ENCODE measurements around the gene PPP1CA. TPM values are rescaled to one million over a fixed set of nuclear protein-coding genes. Genes with fewer than 3 reads are reported as not detected.

The PPP1CA gene
- total RNA-seq: 10 to 100 TPM; 49.9 to 78.6 (median 63.4) TPM

DNA sequence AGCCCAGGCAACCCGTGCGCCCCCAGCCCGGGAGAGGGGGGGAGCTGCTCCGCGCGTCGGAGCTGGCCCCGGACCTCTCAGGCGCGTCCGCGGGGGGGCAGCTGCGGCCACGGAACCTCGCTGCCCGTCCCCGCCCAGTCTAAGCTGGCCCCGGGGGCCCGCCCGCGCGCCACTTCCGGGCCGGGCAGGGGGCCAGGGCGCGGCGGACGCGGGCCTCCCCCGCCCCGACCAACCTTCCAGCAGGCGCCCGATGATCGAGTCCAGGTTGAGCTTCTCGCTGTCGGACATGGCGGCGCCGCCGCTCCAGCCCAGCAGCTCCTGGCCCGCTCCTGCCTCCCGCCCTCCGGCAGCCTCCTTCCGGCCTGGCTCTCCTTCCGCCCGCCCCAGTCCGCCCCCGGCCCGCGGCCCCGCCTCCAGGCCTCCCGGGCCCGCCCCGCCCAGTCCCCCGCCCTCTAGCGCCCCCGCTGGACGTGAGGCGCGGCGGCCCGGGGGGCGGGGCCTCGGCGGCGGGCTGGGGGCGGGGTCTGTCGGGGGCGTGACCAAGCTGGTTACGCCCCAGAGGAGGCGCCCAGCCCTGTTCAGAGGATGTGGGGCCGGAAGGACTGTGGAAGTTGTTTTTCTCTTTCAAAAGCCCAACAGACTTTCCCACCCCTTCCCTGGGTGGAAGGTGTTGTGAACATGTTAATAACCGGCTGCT is at the start of gene PPP1CA:
PPP1CA (minus strand) TSS at position 364 of the 697 bp plus-strand sequence; CDS start at position 288, 76 bp downstream.
- peaks cover 36% of the 10 kb centered on the region for H3K27me3 ChIP-seq
- peaks cover 0 to 63% (median 18%) of the 10 kb centered on the region in 3 donors for H3K4me1 ChIP-seq
- H3K36me3 ChIP-seq: peaks cover 0 to 39% of the 10 kb centered on the region in 2 donors
- TF ChIP-seq, protein P1, sequence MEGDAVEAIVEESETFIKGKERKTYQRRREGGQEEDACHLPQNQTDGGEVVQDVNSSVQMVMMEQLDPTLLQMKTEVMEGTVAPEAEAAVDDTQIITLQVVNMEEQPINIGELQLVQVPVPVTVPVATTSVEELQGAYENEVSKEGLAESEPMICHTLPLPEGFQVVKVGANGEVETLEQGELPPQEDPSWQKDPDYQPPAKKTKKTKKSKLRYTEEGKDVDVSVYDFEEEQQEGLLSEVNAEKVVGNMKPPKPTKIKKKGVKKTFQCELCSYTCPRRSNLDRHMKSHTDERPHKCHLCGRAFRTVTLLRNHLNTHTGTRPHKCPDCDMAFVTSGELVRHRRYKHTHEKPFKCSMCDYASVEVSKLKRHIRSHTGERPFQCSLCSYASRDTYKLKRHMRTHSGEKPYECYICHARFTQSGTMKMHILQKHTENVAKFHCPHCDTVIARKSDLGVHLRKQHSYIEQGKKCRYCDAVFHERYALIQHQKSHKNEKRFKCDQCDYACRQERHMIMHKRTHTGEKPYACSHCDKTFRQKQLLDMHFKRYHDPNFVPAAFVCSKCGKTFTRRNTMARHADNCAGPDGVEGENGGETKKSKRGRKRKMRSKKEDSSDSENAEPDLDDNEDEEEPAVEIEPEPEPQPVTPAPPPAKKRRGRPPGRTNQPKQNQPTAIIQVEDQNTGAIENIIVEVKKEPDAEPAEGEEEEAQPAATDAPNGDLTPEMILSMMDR (IDR thresholded peaks at IDR 0.05): peak in 3 of 4 experiments; percentile 14 to 42 (median 31)
- TF ChIP-seq EP300 (IDR thresholded peaks at IDR 0.05) (no peak), POLR2AphosphoS5 (IDR thresholded peaks at IDR 0.05) (peak; percentile 74), POLR2A (IDR thresholded peaks at IDR 0.05) (peak; percentile 80 to 86)
- H3K9me3 ChIP-seq: no peaks in the 10 kb centered on the region
- peak; percentile 94 for ATAC-seq
- H3K27ac ChIP-seq: peak within 1 kb of the TSS; percentile 73 to 97 (median 96)
- H3K4me3 ChIP-seq: peak within 1 kb of the TSS; percentile 77 to 94
- WGBS, 2 donors (ENCODE audit: low coverage in 1 of 2): 0% methylated on average over 1 to 13 of the region's 73 CpGs

DNA sequence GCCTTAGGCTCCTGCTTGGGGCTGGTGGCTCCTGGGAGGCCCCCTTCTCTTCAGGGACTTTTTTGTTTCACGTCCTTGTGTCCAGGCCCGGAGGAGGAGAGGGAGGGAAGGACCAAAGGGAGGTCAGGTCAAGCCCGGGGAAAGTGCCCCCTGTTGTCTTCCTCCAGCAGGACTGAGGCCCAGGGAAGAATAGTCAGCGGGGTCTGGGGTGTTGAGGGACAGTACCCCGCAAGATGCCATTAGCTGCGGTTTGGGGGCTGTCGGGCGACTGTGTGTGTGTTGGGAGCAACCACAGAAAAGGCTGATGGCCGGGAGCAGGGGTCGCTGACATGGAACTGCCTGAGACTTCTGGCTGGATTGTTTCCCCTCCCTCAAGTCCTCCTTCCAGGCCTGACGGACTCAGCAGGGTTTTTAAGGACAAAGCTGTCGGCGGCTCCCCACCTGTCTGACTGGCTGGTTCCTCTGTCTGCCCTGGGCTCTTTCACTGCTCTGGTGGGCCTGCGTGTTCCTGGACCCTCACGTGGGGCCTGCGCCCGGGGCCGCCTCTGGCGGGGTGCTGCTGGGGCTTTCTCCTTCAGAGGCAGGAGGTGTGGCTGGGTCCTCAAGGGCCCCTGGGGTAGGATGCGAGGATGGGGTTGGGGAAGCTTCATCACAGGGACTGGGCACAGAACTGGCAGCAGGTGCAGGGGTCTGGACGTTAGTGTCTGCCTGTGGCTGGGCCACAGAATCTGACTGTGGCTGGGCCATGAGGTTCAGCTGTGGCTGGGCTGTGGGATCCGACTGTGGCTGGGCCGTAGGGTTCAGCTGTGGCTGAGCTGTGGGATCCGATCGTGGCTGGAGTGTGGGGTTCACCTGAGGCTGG is 49.4 kb upstream of the PPP1CA start:
- Histone ChIP-seq H3K4me1 (no peaks in the 10 kb centered on the region), H3K27me3 (no peaks in the 10 kb centered on the region), H3K27ac (no peak overlapping the region), H3K36me3 (no peaks in the 10 kb centered on the region), H3K4me3 (no peak overlapping the region), H3K9me3 (no peaks in the 10 kb centered on the region)
- TF ChIP-seq POLR2AphosphoS5 (IDR thresholded peaks at IDR 0.05): no peak
- TF ChIP-seq EP300 (IDR thresholded peaks at IDR 0.05): no peak
- TF ChIP-seq, protein P1 (IDR thresholded peaks at IDR 0.05): no peak
- TF ChIP-seq POLR2A (IDR thresholded peaks at IDR 0.05): no peak
- no peak for ATAC-seq
- 91 to 100% methylated on average over 4 to 5 of the region's 25 CpGs for WGBS, 2 donors (ENCODE audit: low coverage in 1 of 2)

DNA sequence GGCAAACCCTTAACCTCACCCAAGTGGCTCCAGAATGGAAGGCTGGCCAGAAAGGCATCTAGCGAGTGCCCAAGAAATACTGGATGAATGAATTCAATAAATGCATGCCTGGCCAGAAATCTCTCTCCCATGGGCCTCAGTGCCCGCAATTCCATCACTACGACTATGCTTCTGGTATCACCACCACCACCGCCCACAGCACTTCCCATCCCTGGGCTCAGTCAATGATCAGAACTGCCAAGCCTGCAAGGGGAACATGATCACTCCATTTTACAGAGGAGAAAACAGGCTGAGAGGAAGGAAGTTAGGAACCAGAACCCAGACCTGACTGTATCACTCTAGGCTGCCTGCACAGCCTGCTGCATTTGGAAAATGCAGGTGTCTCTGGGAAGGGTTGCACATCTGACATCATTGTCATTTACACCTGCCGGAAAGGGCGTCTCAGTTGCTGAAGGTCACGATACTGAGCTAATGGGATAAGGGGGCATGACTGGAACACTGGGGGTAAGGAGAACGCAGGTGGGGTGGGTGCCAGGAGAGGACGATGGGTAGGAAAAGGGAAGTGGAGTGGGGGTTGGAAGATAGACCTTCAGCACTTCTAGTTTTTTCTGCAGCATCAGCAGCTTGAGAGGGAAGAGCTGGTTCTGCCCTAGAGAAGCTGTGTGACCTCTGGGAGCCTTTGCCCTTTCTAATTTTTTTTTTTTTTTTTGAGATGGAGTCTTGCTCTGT is 47.6 kb upstream of the PPP1CA start:
- Histone ChIP-seq H3K27me3 (no peaks in the 10 kb centered on the region), H3K36me3 (no peaks in the 10 kb centered on the region), H3K4me3 (no peak overlapping the region), H3K9me3 (no peaks in the 10 kb centered on the region), H3K27ac (no peak overlapping the region), H3K4me1 (peaks cover 0 to 8% (median 2%) of the 10 kb centered on the region in 3 donors)
- 64 to 77% methylated on average over 7 to 8 of the region's 9 CpGs for WGBS, 2 donors (ENCODE audit: low coverage in 1 of 2)
- peak; percentile 34 for ATAC-seq
- no peak for TF ChIP-seq EP300 (IDR thresholded peaks at IDR 0.05)
- TF ChIP-seq, protein P1 (IDR thresholded peaks at IDR 0.05): no peak
- no peak for TF ChIP-seq POLR2A (IDR thresholded peaks at IDR 0.05)
- no peak for TF ChIP-seq POLR2AphosphoS5 (IDR thresholded peaks at IDR 0.05)

DNA sequence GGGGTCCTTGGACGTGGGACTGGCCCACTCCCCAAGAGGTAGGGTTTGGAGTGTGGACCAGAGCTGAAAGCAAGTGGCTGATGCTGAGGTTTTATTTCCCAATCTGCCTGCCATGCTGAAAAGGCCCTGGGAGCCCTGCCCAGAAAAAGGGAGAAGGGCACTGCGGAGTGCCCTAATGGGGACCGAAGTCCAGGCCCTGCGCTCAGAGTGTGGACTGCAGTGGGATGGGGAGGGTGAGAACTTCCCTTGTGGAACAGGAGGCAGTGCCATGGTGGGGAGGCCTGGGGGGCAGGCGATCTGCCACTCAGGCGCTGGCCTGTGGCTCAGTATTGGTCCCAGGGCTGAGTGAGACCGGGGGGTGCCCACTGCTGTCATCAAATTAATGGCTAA is 46.6 kb upstream of the PPP1CA start:
- Histone ChIP-seq H3K36me3 (no peaks in the 10 kb centered on the region), H3K9me3 (no peaks in the 10 kb centered on the region), H3K4me3 (no peak overlapping the region), H3K27ac (no peak overlapping the region), H3K27me3 (no peaks in the 10 kb centered on the region), H3K4me1 (peaks cover 0 to 12% (median 6%) of the 10 kb centered on the region in 3 donors)
- ATAC-seq: no peak
- TF ChIP-seq EP300 (IDR thresholded peaks at IDR 0.05) (no peak), POLR2AphosphoS5 (IDR thresholded peaks at IDR 0.05) (no peak), POLR2A (IDR thresholded peaks at IDR 0.05) (no peak)
- TF ChIP-seq, protein P1 (IDR thresholded peaks at IDR 0.05): no peak
- 67 to 81% methylated on average over 1 to 6 of the region's 7 CpGs for WGBS, 2 donors (ENCODE audit: low coverage in 1 of 2)
